ENCODE measurements around the gene PTPRH. TPM values are rescaled to one million over a fixed set of nuclear protein-coding genes. Genes with fewer than 3 reads are reported as not detected.
"Not testable (repeated sequence)": the region's sequence is repeated elsewhere in the genome, so short reads cannot be mapped to it uniquely, and the experiment has no call there.

The PTPRH gene
- total and polyA plus RNA-seq, 12 donors, result 0.25 to 7.5 (median 2.4) TPM

- H3K27ac ChIP-seq; H3K4me3 ChIP-seq; DNase-seq; H3K36me3 ChIP-seq; H3K9me3 ChIP-seq; intact Hi-C loops (cut with DNase I); ATAC-seq: not testable (repeated sequence)
- TF ChIP-seq, protein P1, sequence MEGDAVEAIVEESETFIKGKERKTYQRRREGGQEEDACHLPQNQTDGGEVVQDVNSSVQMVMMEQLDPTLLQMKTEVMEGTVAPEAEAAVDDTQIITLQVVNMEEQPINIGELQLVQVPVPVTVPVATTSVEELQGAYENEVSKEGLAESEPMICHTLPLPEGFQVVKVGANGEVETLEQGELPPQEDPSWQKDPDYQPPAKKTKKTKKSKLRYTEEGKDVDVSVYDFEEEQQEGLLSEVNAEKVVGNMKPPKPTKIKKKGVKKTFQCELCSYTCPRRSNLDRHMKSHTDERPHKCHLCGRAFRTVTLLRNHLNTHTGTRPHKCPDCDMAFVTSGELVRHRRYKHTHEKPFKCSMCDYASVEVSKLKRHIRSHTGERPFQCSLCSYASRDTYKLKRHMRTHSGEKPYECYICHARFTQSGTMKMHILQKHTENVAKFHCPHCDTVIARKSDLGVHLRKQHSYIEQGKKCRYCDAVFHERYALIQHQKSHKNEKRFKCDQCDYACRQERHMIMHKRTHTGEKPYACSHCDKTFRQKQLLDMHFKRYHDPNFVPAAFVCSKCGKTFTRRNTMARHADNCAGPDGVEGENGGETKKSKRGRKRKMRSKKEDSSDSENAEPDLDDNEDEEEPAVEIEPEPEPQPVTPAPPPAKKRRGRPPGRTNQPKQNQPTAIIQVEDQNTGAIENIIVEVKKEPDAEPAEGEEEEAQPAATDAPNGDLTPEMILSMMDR (IDR thresholded peaks at IDR 0.05), result peak in 4 of 9 donors; percentile 10 to 23 (median 19)
- H3K27me3 ChIP-seq, result peaks cover 0 to 11% (median 0%) of the 10 kb centered on the region in 7 donors
- H3K4me1 ChIP-seq, result peaks cover 0 to 10% (median 8%) of the 10 kb centered on the region in 9 donors
- WGBS, 2 donors, result 69 to 82% methylated on average over 10 of the region's 10 CpGs
Measured at GRCh38 chr19:55202199-55202598, 7.1 kb downstream of the PTPRH start.

- H3K4me3 ChIP-seq, result no peak overlapping the region
- DNase-seq (no peak), ATAC-seq (no peak)
- 62 to 71% methylated on average over 5 of the region's 5 CpGs for WGBS, 2 donors
- no peaks in the 10 kb centered on the region for H3K9me3 ChIP-seq
- H3K4me1 ChIP-seq, result no peaks in the 10 kb centered on the region
- H3K27me3 ChIP-seq, result peaks cover 0 to 6% (median 0%) of the 10 kb centered on the region in 7 donors
- H3K36me3 ChIP-seq, result no peaks in the 10 kb centered on the region
- intact Hi-C loops (cut with DNase I), result no loop called here
- TF ChIP-seq, protein P1 (IDR thresholded peaks at IDR 0.05), result no peak
- no peak overlapping the region for H3K27ac ChIP-seq
Measured at GRCh38 chr19:55199620-55200204, 9.6 kb downstream of the PTPRH start.

- Histone ChIP-seq H3K27me3 (no peaks in the 10 kb centered on the region), H3K36me3 (no peaks in the 10 kb centered on the region), H3K4me3 (no peak overlapping the region), H3K4me1 (no peaks in the 10 kb centered on the region), H3K9me3 (no peaks in the 10 kb centered on the region), H3K27ac (no peak overlapping the region)
- 57 to 63% methylated on average over 5 of the region's 5 CpGs for WGBS, 2 donors
- TF ChIP-seq, protein P1 (IDR thresholded peaks at IDR 0.05), result no peak
- DNase-seq (no peak), ATAC-seq (no peak)
- intact Hi-C loops (cut with DNase I), result no loop called here
Measured at GRCh38 chr19:55198651-55199050, 10.7 kb downstream of the PTPRH start.

DNA sequence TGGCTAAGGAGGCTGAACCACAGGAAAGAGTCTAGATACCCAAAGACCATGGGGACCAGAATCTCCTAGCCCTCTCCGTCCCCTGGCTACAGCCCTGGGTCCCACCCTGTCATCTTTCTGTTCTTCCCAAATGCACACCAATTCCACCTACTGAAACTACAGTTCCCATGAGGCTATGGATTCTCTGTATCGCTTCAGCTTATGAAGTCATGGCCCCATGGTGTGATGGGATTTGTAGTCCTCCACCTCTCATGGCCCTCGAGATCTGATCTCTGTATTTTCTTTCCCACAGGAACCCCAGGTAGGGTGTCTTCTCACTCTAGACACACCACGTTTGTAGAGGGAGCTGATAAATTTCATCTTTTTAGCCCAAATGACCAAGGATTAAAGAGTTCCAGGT is 11.8 kb downstream of the PTPRH start:
- Histone ChIP-seq H3K36me3 (no peaks in the 10 kb centered on the region), H3K4me3 (no peak overlapping the region), H3K27me3 (no peaks in the 10 kb centered on the region), H3K4me1 (no peaks in the 10 kb centered on the region), H3K27ac (no peak overlapping the region), H3K9me3 (no peaks in the 10 kb centered on the region)
- ATAC-seq (no peak), DNase-seq (no peak)
- WGBS, 2 donors, result 62 to 73% methylated on average over 4 of the region's 4 CpGs
- TF ChIP-seq, protein P1 (IDR thresholded peaks at IDR 0.05), result no peak
- intact Hi-C loops (cut with DNase I), result no loop called here
